Ishikawa (cell line): ENCODE measurements around the gene SNRPD3.

Source experiments
- CEBPB ChIP-seq: IDR thresholded peaks from 2 replicates; pipeline ENCODE4 v1.6.1; 2012
- TAF1 ChIP-seq: IDR thresholded peaks from 2 replicates; pipeline ENCODE4 v1.6.1; 2012; ENCODE audit warnings: low read depth, mild to moderate bottlenecking

DNA sequence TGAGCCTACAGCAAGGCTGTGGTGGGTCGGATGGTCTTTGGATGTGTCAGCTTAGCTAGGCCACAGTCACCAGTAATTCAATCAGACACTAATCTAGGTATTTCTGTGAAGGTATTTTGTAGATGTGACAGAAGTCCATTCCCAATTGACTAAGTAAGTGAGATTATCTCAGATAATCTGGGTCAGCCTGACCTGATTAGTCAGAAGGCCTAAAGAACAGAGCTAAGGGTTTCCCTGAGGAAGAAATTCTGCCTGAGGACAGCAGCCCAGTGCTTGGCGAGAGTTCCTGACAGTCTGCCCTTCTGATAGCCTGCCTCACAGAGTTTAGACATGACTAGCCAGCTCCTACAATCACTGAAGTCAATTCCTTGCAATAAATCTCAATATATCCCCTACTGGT lies 29.6 kb upstream of the SNRPD3 start:
- no peak for TF ChIP-seq TAF1
- no peak for TF ChIP-seq CEBPB
